KMS-11 (cell line): Measurements from ENCODE around the gene JAKMIP1.

Source experiments
- H2AFZ ChIP-seq: fragments of 200-600 bp; sonication (generic); 2 replicates; pipeline ENCODE4 v1.6.1; 2016; ENCODE audit warnings: antibody characterized with exemption, mixed run types, low read depth
- H3K27ac ChIP-seq: fragments of 200-600 bp; sonication (generic); 2 replicates; pipeline ENCODE4 v1.6.1; 2016; ENCODE audit warnings: mild to moderate bottlenecking, mixed run types
- H3K27me3 ChIP-seq: fragments of 200-600 bp; sonication (generic); 2 replicates; pipeline ENCODE4 v1.6.1; 2017; ENCODE audit warnings: mild to moderate bottlenecking, low read depth, mixed run types, moderate library complexity; ENCODE audit not compliant: insufficient read depth
- H3K36me3 ChIP-seq: fragments of 200-600 bp; sonication (generic); 2 replicates; pipeline ENCODE4 v1.6.1; 2017; ENCODE audit warnings: mild to moderate bottlenecking, mixed run types; ENCODE audit not compliant: insufficient read depth
- H3K4me1 ChIP-seq: fragments of 200-600 bp; sonication (generic); 2 replicates; pipeline ENCODE4 v1.6.1; 2016; ENCODE audit warnings: mild to moderate bottlenecking, low read depth, mixed run types; ENCODE audit not compliant: poor library complexity, severe bottlenecking
- H3K4me2 ChIP-seq: fragments of 200-600 bp; sonication (generic); 2 replicates; pipeline ENCODE4 v1.7.0; 2016; ENCODE audit warnings: mild to moderate bottlenecking, mixed run types
- H3K4me3 ChIP-seq: fragments of 200-600 bp; sonication (generic); IDR thresholded peaks from 2 replicates; pipeline ENCODE4 v1.6.1; 2017; ENCODE audit warnings: low read depth, low read length, mixed read lengths; ENCODE audit not compliant: insufficient read depth
- H3K79me2 ChIP-seq: fragments of 200-600 bp; sonication (generic); 2 replicates; pipeline ENCODE4 v1.6.1; 2016; ENCODE audit warnings: low read depth, mixed run types; ENCODE audit not compliant: insufficient read depth
- H3K9ac ChIP-seq: fragments of 200-600 bp; sonication (generic); 2 replicates; pipeline ENCODE4 v1.6.1; 2016; ENCODE audit warnings: mild to moderate bottlenecking, mixed run types
- H4K20me1 ChIP-seq: fragments of 200-600 bp; sonication (generic); 2 replicates; pipeline ENCODE4 v1.6.1; 2016; ENCODE audit warnings: mild to moderate bottlenecking, mixed run types; ENCODE audit not compliant: insufficient read depth
- TF ChIP-seq, protein P1 (sequence below): fragments of 200-600 bp; sonication (generic); conservative IDR thresholded peaks from 2 replicates; pipeline ENCODE4 v1.6.1; 2017; ENCODE audit warnings: low read depth, mild to moderate bottlenecking, antibody characterized with exemption, low read length, moderate library complexity, mixed read lengths

The JAKMIP1 gene

DNA sequence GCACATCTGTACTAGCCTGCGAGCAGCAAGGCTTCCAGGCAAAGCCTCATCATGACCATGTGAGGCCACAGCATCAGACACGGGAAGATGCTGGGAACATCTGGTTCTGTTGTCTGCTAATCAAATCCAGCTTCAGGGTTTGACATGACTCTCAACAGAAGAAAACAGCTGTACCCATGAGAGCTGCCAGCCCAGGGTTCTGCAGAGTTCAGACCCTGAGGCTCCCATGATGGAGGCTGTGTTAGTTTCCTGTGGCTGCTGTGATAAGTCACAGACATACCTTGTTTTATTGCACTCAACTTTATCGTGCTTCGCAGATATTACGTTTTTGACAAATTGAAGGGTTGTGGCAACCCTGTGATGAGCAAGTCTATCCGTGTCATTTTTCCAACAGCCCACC lies 37.5 kb downstream of the JAKMIP1 start:
- Histone ChIP-seq H3K4me2 (no peak overlapping the region), H3K79me2 (no peaks in the 10 kb centered on the region), H3K27ac (no peak overlapping the region), H3K27me3 (no peaks in the 10 kb centered on the region), H3K4me1 (no peaks in the 10 kb centered on the region), H3K9ac (no peak overlapping the region), H3K4me3 (no peak overlapping the region), H4K20me1 (no peaks in the 10 kb centered on the region), H3K36me3 (no peaks in the 10 kb centered on the region), H2AFZ (no peak overlapping the region)
- TF ChIP-seq, protein P1, sequence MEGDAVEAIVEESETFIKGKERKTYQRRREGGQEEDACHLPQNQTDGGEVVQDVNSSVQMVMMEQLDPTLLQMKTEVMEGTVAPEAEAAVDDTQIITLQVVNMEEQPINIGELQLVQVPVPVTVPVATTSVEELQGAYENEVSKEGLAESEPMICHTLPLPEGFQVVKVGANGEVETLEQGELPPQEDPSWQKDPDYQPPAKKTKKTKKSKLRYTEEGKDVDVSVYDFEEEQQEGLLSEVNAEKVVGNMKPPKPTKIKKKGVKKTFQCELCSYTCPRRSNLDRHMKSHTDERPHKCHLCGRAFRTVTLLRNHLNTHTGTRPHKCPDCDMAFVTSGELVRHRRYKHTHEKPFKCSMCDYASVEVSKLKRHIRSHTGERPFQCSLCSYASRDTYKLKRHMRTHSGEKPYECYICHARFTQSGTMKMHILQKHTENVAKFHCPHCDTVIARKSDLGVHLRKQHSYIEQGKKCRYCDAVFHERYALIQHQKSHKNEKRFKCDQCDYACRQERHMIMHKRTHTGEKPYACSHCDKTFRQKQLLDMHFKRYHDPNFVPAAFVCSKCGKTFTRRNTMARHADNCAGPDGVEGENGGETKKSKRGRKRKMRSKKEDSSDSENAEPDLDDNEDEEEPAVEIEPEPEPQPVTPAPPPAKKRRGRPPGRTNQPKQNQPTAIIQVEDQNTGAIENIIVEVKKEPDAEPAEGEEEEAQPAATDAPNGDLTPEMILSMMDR, result no peak

DNA sequence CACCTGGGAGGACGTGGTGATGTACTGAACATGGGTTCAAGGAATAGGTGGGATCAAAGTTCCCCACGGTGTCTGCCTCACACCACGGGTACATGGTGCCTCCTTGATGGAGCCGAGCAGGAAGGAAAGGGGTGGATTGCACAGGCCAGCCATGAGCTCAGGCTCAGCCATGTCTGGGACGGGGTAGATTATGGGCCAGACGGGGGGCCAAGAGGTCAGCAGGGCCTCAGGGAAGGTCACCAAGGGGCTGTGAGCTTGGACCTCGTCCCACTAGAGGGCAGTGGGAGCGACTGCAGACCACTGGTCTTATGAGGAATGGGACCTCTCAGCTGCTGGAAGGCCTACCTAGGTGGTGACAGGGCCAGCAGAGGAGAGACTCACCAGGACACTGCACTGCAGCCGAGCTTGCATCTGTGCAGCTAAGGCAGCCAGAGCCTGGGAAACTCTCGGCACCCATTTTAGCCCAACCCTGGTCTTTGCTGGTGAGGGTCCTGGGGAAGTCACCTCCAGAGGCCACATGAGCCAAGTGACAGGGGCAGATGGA lies 38.4 kb downstream of the JAKMIP1 start:
- Histone ChIP-seq H4K20me1 (no peaks in the 10 kb centered on the region), H3K27me3 (no peaks in the 10 kb centered on the region), H3K9ac (no peak overlapping the region), H3K27ac (no peak overlapping the region), H3K4me1 (no peaks in the 10 kb centered on the region), H3K4me2 (no peak overlapping the region), H3K4me3 (no peak overlapping the region), H3K36me3 (no peaks in the 10 kb centered on the region), H3K79me2 (no peaks in the 10 kb centered on the region), H2AFZ (no peak overlapping the region)
- TF ChIP-seq, protein P1, result no peak

DNA sequence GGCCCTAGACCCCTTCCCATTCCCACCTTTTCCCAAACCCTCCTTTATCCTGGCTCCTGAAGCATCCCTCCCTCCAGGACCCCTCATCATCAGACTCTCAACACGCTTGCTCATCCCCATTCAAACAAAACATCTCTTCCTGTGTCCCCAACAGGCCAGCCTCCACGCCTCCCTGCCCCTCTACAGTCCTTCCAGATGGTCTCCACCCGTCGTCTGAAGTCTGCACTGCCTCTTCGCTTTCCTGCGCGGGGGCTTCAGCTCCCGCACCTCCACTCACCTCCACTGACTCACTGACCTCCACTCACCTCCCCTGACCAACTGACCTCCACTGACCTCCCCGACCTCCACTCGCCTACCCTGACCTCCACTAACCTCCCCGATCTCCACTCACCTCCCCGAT lies 39.8 kb downstream of the JAKMIP1 start:
- no peak overlapping the region for H3K4me2 ChIP-seq
- H3K4me1 ChIP-seq, result no peaks in the 10 kb centered on the region
- no peak overlapping the region for H3K9ac ChIP-seq
- no peak overlapping the region for H3K27ac ChIP-seq
- H4K20me1 ChIP-seq, result no peaks in the 10 kb centered on the region
- TF ChIP-seq, protein P1, result no peak
- no peaks in the 10 kb centered on the region for H3K36me3 ChIP-seq
- no peaks in the 10 kb centered on the region for H3K27me3 ChIP-seq
- no peak overlapping the region for H2AFZ ChIP-seq
- H3K4me3 ChIP-seq, result no peak overlapping the region
- H3K79me2 ChIP-seq, result no peaks in the 10 kb centered on the region

DNA sequence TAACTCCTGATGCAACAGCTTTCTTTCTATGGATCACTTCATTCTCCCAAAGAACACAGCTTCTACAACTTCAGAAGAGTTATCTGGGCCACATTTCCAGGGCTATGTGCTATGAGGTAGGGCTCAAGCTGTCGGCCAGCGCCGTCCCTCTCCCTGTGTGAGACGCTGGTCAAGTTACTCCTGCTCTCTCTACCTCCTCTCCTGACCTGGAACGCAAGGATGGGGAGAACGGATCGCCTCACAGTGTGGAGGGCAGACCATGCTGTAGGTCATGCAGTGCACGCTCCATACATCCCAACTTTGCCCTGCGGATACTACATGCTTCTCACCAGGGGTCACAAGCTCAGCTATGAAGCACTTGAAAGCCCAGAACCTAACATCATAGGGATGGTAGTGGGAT lies 42.4 kb downstream of the JAKMIP1 start:
- TF ChIP-seq, protein P1, result no peak
- Histone ChIP-seq H3K79me2 (no peaks in the 10 kb centered on the region), H3K4me3 (no peak overlapping the region), H3K4me1 (no peaks in the 10 kb centered on the region), H3K36me3 (no peaks in the 10 kb centered on the region), H3K9ac (no peak overlapping the region), H2AFZ (no peak overlapping the region), H3K27me3 (no peaks in the 10 kb centered on the region), H3K4me2 (no peak overlapping the region), H4K20me1 (no peaks in the 10 kb centered on the region), H3K27ac (no peak overlapping the region)
